OCI-LY1 (cell line): ENCODE measurements around the gene PCSK5.

ENCODE experiments used
- H2AFZ ChIP-seq: fragments of 200-600 bp; sonication (generic), shearing (Covaris generic); 2 replicates; pipeline ENCODE4 v1.6.0; 2014; ENCODE audit warnings: antibody characterized with exemption, mild to moderate bottlenecking, low read length
- H3F3A ChIP-seq: fragments of 200-600 bp; sonication (generic), shearing (Covaris generic); 2 replicates; pipeline ENCODE4 v1.6.0; 2014; ENCODE audit warnings: mild to moderate bottlenecking, antibody characterized with exemption, low read length, moderate library complexity; ENCODE audit not compliant: insufficient read depth
- H3K27ac ChIP-seq: fragments of 200-600 bp; sonication (generic); 2 replicates; pipeline ENCODE4 v1.5.1; 2014; ENCODE audit warnings: low read length, mixed run types, mild to moderate bottlenecking, low read depth; ENCODE audit not compliant: poor library complexity, severe bottlenecking
- H3K27me3 ChIP-seq: fragments of 200-600 bp; sonication (generic); 2 replicates; pipeline ENCODE4 v1.6.0; 2014; ENCODE audit warnings: antibody characterized with exemption, mild to moderate bottlenecking, low read length, moderate library complexity; ENCODE audit not compliant: insufficient read depth
- H3K36me3 ChIP-seq: fragments of 200-600 bp; sonication (generic); 2 replicates; pipeline ENCODE4 v1.6.1; 2014; ENCODE audit warnings: mild to moderate bottlenecking, antibody characterized with exemption, low read length, moderate library complexity, mixed read lengths; ENCODE audit not compliant: insufficient read depth
- H3K4me1 ChIP-seq: fragments of 200-600 bp; sonication (generic); 2 replicates; pipeline ENCODE4 v1.5.1; 2014; ENCODE audit warnings: mild to moderate bottlenecking, low read length, moderate library complexity; ENCODE audit not compliant: insufficient read depth, severe bottlenecking
- H3K4me2 ChIP-seq: fragments of 200-600 bp; sonication (generic), shearing (Covaris generic); 2 replicates; pipeline ENCODE4 v1.6.1; 2014; ENCODE audit warnings: low read length
- H3K4me3 ChIP-seq: fragments of 200-600 bp; sonication (generic); 2 replicates; pipeline ENCODE4 v1.5.1; 2014; ENCODE audit warnings: low read length, low read depth, mild to moderate bottlenecking, mixed read lengths; ENCODE audit not compliant: poor library complexity, severe bottlenecking
- H3K79me2 ChIP-seq: fragments of 200-600 bp; shearing (Covaris generic); 2 replicates; pipeline ENCODE4 v1.6.1; 2016; ENCODE audit warnings: mixed run types, low read length, mixed read lengths; ENCODE audit not compliant: insufficient read depth
- H3K9ac ChIP-seq: fragments of 200-600 bp; sonication (generic), shearing (Covaris generic); 2 replicates; pipeline ENCODE4 v1.6.1; 2014; ENCODE audit warnings: mild to moderate bottlenecking, low read length, mixed read lengths
- H3K9me2 ChIP-seq: fragments of 200-600 bp; sonication (generic), shearing (Covaris generic); 2 replicates; pipeline ENCODE4 v1.6.1; 2014; ENCODE audit warnings: low read depth, mild to moderate bottlenecking, low read length, mixed read lengths
- H3K9me3 ChIP-seq: fragments of 200-600 bp; shearing (Covaris generic); 2 replicates; pipeline ENCODE4 v1.6.1; 2014; ENCODE audit warnings: low read length, mixed read lengths
- H4K20me1 ChIP-seq: fragments of 200-600 bp; sonication (generic), shearing (Covaris generic); 2 replicates; pipeline ENCODE4 v1.6.0; 2016; ENCODE audit warnings: mild to moderate bottlenecking, low read length; ENCODE audit not compliant: insufficient read depth
- EZH2 ChIP-seq: fragments of 200-600 bp; sonication (generic), shearing (Covaris generic); IDR thresholded peaks from 2 replicates; pipeline ENCODE4 v1.8.0; 2017; ENCODE audit warnings: borderline replicate concordance, mixed run types, mild to moderate bottlenecking, antibody characterized with exemption, low read length, moderate library complexity, mixed read lengths
- TF ChIP-seq, protein P1 (sequence below): fragments of 200-600 bp; sonication (generic), shearing (Covaris generic); IDR thresholded peaks from 2 replicates; pipeline ENCODE4 v1.5.1; 2017; ENCODE audit warnings: mild to moderate bottlenecking, antibody characterized with exemption, low read length, moderate library complexity, mixed read lengths

PCSK5 gene

DNA sequence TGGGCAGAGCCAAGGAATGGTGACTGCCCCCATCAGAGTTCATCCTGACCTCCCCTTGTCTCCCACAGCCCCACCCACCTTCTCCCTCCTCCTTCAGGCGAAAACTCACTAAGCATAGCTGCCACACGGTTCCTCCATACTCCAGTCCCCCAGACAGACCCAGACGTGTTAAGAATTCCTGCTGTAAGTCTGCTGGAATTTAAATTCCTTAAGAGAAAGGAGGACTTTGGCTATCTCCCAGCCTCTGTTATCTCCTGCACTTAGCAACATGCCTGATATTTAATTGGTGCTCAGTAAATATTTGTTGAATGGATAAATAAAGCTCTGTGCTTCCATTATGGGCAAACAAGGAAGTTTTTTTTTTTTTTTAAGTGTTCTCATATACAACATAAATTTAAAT is 290.1 kb downstream of the PCSK5 start:
- TF ChIP-seq EZH2: no peak
- TF ChIP-seq, protein P1, sequence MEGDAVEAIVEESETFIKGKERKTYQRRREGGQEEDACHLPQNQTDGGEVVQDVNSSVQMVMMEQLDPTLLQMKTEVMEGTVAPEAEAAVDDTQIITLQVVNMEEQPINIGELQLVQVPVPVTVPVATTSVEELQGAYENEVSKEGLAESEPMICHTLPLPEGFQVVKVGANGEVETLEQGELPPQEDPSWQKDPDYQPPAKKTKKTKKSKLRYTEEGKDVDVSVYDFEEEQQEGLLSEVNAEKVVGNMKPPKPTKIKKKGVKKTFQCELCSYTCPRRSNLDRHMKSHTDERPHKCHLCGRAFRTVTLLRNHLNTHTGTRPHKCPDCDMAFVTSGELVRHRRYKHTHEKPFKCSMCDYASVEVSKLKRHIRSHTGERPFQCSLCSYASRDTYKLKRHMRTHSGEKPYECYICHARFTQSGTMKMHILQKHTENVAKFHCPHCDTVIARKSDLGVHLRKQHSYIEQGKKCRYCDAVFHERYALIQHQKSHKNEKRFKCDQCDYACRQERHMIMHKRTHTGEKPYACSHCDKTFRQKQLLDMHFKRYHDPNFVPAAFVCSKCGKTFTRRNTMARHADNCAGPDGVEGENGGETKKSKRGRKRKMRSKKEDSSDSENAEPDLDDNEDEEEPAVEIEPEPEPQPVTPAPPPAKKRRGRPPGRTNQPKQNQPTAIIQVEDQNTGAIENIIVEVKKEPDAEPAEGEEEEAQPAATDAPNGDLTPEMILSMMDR: no peak
- Histone ChIP-seq H3F3A (no peaks in the 10 kb centered on the region), H3K27ac (no peak overlapping the region), H3K4me1 (no peaks in the 10 kb centered on the region), H4K20me1 (no peaks in the 10 kb centered on the region), H2AFZ (no peak overlapping the region), H3K9me3 (no peaks in the 10 kb centered on the region), H3K9me2 (no peaks in the 10 kb centered on the region), H3K36me3 (no peaks in the 10 kb centered on the region), H3K79me2 (no peaks in the 10 kb centered on the region), H3K4me2 (no peak overlapping the region), H3K9ac (no peak overlapping the region), H3K4me3 (no peak overlapping the region), H3K27me3 (no peaks in the 10 kb centered on the region)

- TF ChIP-seq EZH2: no peak
- TF ChIP-seq, protein P1: no peak
- H2AFZ ChIP-seq: no peak overlapping the region
- H3K36me3 ChIP-seq: no peaks in the 10 kb centered on the region
- H3K9me2 ChIP-seq: no peaks in the 10 kb centered on the region
- H3K4me3 ChIP-seq: no peak overlapping the region
- H3K79me2 ChIP-seq: no peaks in the 10 kb centered on the region
- H3K4me2 ChIP-seq: no peak overlapping the region
- no peak overlapping the region for H3K27ac ChIP-seq
- no peaks in the 10 kb centered on the region for H3F3A ChIP-seq
- no peak overlapping the region for H3K9ac ChIP-seq
- H3K9me3 ChIP-seq: no peaks in the 10 kb centered on the region
- H4K20me1 ChIP-seq: no peaks in the 10 kb centered on the region
- H3K4me1 ChIP-seq: no peaks in the 10 kb centered on the region
- H3K27me3 ChIP-seq: no peaks in the 10 kb centered on the region
Observed at GRCh38 chr9:76181020-76181641, 290.7 kb downstream of the PCSK5 start.

DNA sequence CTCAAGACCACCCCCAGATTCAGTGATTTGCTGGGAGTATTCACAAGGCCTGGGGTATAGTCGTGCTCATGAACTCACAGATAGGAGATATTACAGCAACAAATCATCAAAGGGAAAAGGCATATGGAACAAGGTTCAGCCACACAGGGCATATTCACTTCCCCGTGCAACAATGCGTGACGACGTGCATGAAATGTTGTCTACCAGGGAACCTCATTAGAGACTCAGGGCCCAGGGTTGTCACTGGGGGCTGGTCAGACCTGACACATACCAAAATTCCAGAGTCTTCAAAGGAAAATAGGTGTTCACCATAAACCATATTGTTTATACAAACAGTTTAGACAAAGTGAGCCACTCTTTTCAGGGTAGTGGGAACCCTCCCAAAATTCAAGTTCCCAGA is 291.3 kb downstream of the PCSK5 start:
- Histone ChIP-seq H3K27me3 (no peaks in the 10 kb centered on the region), H3K9ac (no peak overlapping the region), H3K9me3 (no peaks in the 10 kb centered on the region), H2AFZ (no peak overlapping the region), H3F3A (no peaks in the 10 kb centered on the region), H3K27ac (no peak overlapping the region), H3K79me2 (no peaks in the 10 kb centered on the region), H3K4me1 (no peaks in the 10 kb centered on the region), H3K9me2 (no peaks in the 10 kb centered on the region), H4K20me1 (no peaks in the 10 kb centered on the region), H3K36me3 (no peaks in the 10 kb centered on the region), H3K4me2 (no peak overlapping the region), H3K4me3 (no peak overlapping the region)
- no peak for TF ChIP-seq EZH2
- TF ChIP-seq, protein P1: no peak
